KG1 (cell line): ENCODE measurements around the gene WDR27.
"Not testable (repeated sequence)": the region's sequence is repeated elsewhere in the genome, so short reads cannot be mapped to it uniquely, and the experiment has no call there.

Experiments
- DNase-seq: peaks from one replicate; lab custom pipeline; 2025; lab: John Stamatoyannopoulos, UW

The WDR27 gene

GRCh38 chr6:169639653-169640278, 62.1 kb downstream of the WDR27 start:
- no peak for DNase-seq

GRCh38 chr6:169638915-169639314, 62.9 kb downstream of the WDR27 start:
- no peak for DNase-seq

GRCh38 chr6:169638388-169638787, 63.4 kb downstream of the WDR27 start:
- no peak for DNase-seq

- no peak for DNase-seq
Observed at GRCh38 chr6:169635345-169635744, 66.5 kb downstream of the WDR27 start.

GRCh38 chr6:169632841-169633240, 69.0 kb downstream of the WDR27 start:
- DNase-seq, result no peak

- no peak for DNase-seq
Observed at GRCh38 chr6:169629256-169629655, 72.6 kb downstream of the WDR27 start.

- no peak for DNase-seq
Observed at GRCh38 chr6:169627736-169628607, 73.9 kb downstream of the WDR27 start.

GRCh38 chr6:169626649-169627048, 75.2 kb downstream of the WDR27 start:
- DNase-seq, result no peak

- DNase-seq, result no peak
Observed at GRCh38 chr6:169626169-169626568, 75.7 kb downstream of the WDR27 start.

- no peak for DNase-seq
Observed at GRCh38 chr6:169625376-169625775, 76.5 kb downstream of the WDR27 start.

- DNase-seq, result no peak
Observed at GRCh38 chr6:169624785-169625184, 77.0 kb downstream of the WDR27 start.

GRCh38 chr6:169623975-169624374, 77.9 kb downstream of the WDR27 start:
- DNase-seq, result no peak

- no peak for DNase-seq
Observed at GRCh38 chr6:169623343-169623742, 78.5 kb downstream of the WDR27 start.

GRCh38 chr6:169622618-169623017, 79.2 kb downstream of the WDR27 start:
- no peak for DNase-seq

GRCh38 chr6:169621311-169621710, 80.5 kb downstream of the WDR27 start:
- no peak for DNase-seq

GRCh38 chr6:169620171-169621130, 81.4 kb downstream of the WDR27 start:
- DNase-seq, result no peak

- DNase-seq, result no peak
Observed at GRCh38 chr6:169619650-169620049, 82.2 kb downstream of the WDR27 start.

- no peak for DNase-seq
Observed at GRCh38 chr6:169618526-169619490, 83.0 kb downstream of the WDR27 start.

- DNase-seq, result no peak
Observed at GRCh38 chr6:169617562-169617961, 84.3 kb downstream of the WDR27 start.

GRCh38 chr6:169608609-169609008, 93.2 kb downstream of the WDR27 start:
- DNase-seq, result not testable (repeated sequence)

- no peak for DNase-seq
Observed at GRCh38 chr6:169604076-169604475, 97.8 kb downstream of the WDR27 start.
